ENCODE results near the gene CHPF2. TPM values are rescaled to one million over a fixed set of nuclear protein-coding genes. Genes with fewer than 3 reads are reported as not detected.

CHPF2 gene
- total and polyA plus RNA-seq, 2 experiments from 2014 or later: 4.8 to 26.1 TPM

DNA sequence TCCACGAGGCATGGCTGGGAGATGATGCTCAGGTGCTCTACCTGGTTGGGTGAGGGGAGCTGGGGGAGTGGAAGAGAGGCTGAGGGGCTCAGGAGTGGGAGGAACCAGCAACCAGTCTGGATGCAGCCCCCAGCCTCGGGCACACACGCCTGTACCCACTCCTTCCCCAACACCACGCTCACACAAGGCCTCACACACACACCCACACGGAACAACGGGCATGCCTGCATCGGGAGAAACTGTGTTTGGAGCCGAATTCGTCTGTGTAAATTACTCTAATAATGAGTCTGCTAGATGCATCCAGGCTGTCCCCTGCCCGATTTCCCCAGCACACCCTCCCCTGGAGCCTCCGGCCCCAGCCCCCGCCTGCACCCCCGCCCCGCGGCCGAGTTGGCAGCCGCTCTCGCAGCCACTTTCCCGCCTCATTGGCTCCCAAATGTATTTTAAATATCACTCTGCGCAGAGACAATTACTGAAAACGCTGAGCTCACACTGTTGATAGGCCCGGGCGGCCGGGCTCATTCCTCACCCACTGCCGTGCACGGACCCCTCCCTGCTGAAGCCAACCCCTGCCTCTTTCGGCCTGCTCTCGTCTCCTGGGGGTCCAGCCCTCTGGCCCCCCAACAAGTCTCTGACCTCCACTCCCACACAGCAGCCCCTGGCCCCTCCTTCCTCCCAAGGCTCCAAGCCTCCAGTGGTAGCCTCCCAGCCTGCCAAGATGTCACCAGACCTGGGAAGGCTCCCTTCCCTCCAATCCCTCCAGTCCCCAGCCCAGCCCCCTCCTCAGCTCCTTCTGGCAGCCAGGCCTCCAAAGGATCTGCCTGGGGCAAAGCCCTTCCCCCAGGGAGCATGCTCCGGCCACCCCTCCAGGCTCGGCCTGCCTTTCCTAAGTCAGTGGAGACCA, 33.1 kb upstream of the CHPF2 start:
- H3K27ac Mint-ChIP-seq: peak overlapping the region; percentile 21; the same call in 1 of the 2 replicates
- H3K4me1 ChIP-seq (ENCODE audit: insufficient read depth): peaks cover 2% of the 10 kb centered on the region; the same call in 1 of the 2 replicates
- H3K4me3 Mint-ChIP-seq: no peak overlapping the region
- no peak overlapping the region for H3K27ac ChIP-seq (ENCODE audit: low read depth)
- H3K4me3 ChIP-seq: no peak overlapping the region
- H3K9me3 Mint-ChIP-seq: no peaks in the 10 kb centered on the region
- peaks cover 10% of the 10 kb centered on the region for H3K27me3 Mint-ChIP-seq (ENCODE audit: insufficient read depth, low read depth, poor library complexity)
- DNase-seq (ENCODE audit: low spot score) (no peak), ATAC-seq (peak; percentile 71)
- H3K79me2 ChIP-seq (replicated peaks; ENCODE audit: insufficient read depth): no peaks in the 10 kb centered on the region
- no peak overlapping the region for H3K4me2 ChIP-seq
- H3K27me3 ChIP-seq (ENCODE audit: insufficient read depth): no peaks in the 10 kb centered on the region
- no peaks in the 10 kb centered on the region; the same call in 2 of the 3 replicates for H3K36me3 Mint-ChIP-seq (ENCODE audit: low read depth)
- H2AFZ ChIP-seq: peak overlapping the region; percentile 80
- no peaks in the 10 kb centered on the region for H4K20me1 ChIP-seq (replicated peaks; ENCODE audit: insufficient read depth)
- peaks cover 5% of the 10 kb centered on the region; the same call in 1 of the 3 replicates for H3K4me1 Mint-ChIP-seq
- no peaks in the 10 kb centered on the region for H3K9me2 ChIP-seq (ENCODE audit: insufficient read depth)
- no peaks in the 10 kb centered on the region for H3F3A ChIP-seq (replicated peaks; ENCODE audit: low read depth)
- H3K36me3 ChIP-seq (ENCODE audit: insufficient read depth): no peaks in the 10 kb centered on the region
- TF ChIP-seq EZH2 (IDR thresholded peaks at IDR 0.05; ENCODE audit: low read depth, unreplicated experiment): no peak
- TF ChIP-seq, protein P1, sequence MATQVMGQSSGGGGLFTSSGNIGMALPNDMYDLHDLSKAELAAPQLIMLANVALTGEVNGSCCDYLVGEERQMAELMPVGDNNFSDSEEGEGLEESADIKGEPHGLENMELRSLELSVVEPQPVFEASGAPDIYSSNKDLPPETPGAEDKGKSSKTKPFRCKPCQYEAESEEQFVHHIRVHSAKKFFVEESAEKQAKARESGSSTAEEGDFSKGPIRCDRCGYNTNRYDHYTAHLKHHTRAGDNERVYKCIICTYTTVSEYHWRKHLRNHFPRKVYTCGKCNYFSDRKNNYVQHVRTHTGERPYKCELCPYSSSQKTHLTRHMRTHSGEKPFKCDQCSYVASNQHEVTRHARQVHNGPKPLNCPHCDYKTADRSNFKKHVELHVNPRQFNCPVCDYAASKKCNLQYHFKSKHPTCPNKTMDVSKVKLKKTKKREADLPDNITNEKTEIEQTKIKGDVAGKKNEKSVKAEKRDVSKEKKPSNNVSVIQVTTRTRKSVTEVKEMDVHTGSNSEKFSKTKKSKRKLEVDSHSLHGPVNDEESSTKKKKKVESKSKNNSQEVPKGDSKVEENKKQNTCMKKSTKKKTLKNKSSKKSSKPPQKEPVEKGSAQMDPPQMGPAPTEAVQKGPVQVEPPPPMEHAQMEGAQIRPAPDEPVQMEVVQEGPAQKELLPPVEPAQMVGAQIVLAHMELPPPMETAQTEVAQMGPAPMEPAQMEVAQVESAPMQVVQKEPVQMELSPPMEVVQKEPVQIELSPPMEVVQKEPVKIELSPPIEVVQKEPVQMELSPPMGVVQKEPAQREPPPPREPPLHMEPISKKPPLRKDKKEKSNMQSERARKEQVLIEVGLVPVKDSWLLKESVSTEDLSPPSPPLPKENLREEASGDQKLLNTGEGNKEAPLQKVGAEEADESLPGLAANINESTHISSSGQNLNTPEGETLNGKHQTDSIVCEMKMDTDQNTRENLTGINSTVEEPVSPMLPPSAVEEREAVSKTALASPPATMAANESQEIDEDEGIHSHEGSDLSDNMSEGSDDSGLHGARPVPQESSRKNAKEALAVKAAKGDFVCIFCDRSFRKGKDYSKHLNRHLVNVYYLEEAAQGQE (IDR thresholded peaks at IDR 0.05; ENCODE audit: unreplicated experiment): no peak
- TF ChIP-seq, protein P2, sequence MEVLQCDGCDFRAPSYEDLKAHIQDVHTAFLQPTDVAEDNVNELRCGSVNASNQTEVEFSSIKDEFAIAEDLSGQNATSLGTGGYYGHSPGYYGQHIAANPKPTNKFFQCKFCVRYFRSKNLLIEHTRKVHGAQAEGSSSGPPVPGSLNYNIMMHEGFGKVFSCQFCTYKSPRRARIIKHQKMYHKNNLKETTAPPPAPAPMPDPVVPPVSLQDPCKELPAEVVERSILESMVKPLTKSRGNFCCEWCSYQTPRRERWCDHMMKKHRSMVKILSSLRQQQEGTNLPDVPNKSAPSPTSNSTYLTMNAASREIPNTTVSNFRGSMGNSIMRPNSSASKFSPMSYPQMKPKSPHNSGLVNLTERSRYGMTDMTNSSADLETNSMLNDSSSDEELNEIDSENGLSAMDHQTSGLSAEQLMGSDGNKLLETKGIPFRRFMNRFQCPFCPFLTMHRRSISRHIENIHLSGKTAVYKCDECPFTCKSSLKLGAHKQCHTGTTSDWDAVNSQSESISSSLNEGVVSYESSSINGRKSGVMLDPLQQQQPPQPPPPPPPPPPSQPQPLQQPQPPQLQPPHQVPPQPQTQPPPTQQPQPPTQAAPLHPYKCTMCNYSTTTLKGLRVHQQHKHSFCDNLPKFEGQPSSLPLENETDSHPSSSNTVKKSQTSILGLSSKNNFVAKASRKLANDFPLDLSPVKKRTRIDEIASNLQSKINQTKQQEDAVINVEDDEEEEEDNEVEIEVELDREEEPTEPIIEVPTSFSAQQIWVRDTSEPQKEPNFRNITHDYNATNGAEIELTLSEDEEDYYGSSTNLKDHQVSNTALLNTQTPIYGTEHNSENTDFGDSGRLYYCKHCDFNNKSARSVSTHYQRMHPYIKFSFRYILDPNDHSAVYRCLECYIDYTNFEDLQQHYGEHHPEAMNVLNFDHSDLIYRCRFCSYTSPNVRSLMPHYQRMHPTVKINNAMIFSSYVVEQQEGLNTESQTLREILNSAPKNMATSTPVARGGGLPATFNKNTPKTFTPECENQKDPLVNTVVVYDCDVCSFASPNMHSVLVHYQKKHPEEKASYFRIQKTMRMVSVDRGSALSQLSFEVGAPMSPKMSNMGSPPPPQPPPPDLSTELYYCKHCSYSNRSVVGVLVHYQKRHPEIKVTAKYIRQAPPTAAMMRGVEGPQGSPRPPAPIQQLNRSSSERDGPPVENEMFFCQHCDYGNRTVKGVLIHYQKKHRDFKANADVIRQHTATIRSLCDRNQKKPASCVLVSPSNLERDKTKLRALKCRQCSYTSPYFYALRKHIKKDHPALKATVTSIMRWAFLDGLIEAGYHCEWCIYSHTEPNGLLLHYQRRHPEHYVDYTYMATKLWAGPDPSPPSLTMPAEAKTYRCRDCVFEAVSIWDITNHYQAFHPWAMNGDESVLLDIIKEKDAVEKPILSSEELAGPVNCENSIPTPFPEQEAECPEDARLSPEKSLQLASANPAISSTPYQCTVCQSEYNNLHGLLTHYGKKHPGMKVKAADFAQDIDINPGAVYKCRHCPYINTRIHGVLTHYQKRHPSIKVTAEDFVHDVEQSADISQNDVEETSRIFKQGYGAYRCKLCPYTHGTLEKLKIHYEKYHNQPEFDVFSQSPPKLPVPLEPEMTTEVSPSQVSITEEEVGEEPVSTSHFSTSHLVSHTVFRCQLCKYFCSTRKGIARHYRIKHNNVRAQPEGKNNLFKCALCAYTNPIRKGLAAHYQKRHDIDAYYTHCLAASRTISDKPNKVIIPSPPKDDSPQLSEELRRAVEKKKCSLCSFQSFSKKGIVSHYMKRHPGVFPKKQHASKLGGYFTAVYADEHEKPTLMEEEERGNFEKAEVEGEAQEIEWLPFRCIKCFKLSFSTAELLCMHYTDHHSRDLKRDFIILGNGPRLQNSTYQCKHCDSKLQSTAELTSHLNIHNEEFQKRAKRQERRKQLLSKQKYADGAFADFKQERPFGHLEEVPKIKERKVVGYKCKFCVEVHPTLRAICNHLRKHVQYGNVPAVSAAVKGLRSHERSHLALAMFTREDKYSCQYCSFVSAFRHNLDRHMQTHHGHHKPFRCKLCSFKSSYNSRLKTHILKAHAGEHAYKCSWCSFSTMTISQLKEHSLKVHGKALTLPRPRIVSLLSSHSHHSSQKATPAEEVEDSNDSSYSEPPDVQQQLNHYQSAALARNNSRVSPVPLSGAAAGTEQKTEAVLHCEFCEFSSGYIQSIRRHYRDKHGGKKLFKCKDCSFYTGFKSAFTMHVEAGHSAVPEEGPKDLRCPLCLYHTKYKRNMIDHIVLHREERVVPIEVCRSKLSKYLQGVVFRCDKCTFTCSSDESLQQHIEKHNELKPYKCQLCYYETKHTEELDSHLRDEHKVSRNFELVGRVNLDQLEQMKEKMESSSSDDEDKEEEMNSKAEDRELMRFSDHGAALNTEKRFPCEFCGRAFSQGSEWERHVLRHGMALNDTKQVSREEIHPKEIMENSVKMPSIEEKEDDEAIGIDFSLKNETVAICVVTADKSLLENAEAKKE (CRISPR knock-in tag; IDR thresholded peaks at IDR 0.05): no peak
- TF ChIP-seq STAT1 (IDR thresholded peaks at IDR 0.05; ENCODE audit: unreplicated experiment): no peak
- no peak for TF ChIP-seq JUNB (IDR thresholded peaks at IDR 0.05; ENCODE audit: unreplicated experiment)
- TF ChIP-seq ZNF114 (CRISPR knock-in tag; IDR thresholded peaks at IDR 0.05): no peak
- TF ChIP-seq EZH2phosphoT487 (IDR thresholded peaks at IDR 0.05; ENCODE audit: unreplicated experiment): no peak
- no peak for TF ChIP-seq POLR2AphosphoS5 (IDR thresholded peaks at IDR 0.05; ENCODE audit: low read depth)
- no peak for TF ChIP-seq NANOG (IDR thresholded peaks at IDR 0.05; ENCODE audit: borderline replicate concordance)
- TF ChIP-seq CTCF (conservative IDR thresholded peaks at IDR 0.05; ENCODE audit: low read depth in 2 of 2): no peak

All from GM23338 (cell line).